GM12873 (cell line): Measurements from ENCODE around the gene DYNC1LI2.
A peak's percentile ranks its signal among the peaks of the same experiment; 100 is the strongest.

ENCODE experiments used
- CTCF ChIP-seq: IDR thresholded peaks from 2 replicates; pipeline ENCODE4 v1.5.1; 2012; ENCODE audit warnings: low read depth, mild to moderate bottlenecking, moderate library complexity, low read length, control low read depth; ENCODE audit not compliant: insufficient read depth; ENCODE audit errors: missing control alignments

Gene DYNC1LI2

GRCh38 chr16:66750279-66751052, 943 bp downstream of the DYNC1LI2 start:
- TF ChIP-seq CTCF: no peak

DNA sequence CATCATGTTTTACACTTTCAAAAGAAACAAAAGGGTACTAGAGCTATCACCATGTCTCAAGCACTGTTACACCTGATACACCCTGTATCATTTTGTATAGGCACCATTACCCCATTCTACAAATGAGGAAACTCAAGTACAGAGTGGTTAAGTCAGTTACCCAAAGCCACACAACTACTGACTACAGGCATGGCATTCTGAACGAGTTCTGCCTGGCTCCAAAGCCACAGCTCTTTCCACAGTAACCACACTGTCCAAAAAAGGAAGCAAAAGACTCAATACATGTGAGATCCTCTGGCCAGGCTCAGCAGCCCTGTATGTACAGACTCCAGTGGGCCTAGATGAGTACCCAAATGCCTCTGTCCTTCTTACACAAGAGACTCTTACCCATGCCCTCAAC, 4.7 kb downstream of the DYNC1LI2 start:
- TF ChIP-seq CTCF: no peak

GRCh38 chr16:66746048-66746447, 5.4 kb downstream of the DYNC1LI2 start:
- TF ChIP-seq CTCF: no peak

DNA sequence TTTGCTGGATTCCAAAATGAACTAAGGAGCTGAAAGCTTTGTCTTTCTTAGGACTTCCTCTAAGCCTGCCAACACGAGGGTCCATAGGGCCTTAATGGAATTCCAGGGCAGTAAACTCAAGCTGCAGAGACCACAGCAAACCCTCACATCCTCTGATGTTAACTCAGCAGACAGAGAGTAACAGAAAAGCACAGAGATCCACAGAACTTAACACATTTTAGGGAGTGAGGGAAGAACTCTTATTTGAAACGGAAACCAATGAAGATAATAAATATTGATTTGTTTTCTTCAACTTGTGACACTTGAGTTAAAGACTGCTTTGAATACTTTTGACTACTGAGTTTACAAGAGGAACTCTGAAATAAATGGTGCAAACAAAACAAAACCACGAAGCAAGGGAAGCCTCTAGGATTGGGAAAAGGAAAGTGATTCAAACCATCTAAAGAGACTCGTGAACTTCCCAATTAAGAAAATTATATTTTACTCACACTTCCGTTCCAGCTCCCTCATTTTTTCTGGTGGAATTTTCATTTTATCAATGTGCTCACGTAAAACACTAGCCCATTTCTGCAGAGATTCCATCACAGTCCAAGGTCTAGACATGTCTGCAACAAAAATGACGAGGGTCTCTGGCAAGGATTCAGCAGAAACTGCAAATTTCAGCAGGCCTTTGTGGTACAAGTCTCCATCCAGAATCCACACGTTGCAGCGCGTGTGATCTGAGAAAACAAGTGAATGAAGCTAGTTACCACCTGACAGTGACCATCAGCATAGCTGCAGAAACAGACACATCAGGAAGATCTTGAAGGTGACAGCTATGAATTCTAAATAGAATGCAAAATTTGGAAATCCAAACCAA, 9.2 kb downstream of the DYNC1LI2 start:
- no peak for TF ChIP-seq CTCF

DNA sequence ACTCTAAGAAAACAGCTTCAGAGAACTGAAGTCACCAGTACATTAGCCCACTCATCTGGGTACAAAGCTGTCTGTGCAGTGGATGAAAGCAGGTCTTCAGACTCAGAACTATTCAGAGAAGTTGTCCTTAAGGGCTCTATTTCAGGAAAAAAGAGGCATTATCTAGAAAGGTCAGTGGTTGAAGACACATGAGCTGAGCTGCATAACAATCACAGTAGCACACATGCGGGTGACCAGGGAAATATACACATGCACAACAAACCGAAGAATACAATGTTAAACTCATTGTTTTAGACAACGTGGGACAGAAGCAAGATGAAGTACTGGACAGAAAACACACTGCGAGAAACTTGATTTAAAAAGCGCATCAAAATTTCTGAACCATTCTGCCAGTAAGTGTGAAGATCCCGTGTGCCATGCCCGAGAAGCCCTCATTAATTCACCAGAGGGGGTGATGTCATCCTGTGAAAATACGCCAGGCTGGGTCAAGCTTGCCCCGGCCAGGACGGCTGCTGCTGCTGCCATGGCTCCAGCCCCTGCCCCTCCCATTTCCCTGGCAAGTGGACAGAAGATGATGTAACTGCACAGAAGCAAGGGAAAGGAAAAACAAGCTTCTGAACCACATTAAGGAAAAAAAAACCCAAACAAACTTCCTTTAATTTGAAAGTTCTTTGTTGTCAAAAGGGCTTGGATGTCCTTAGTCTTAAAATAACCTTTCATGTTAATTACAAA, 10.1 kb downstream of the DYNC1LI2 start:
- TF ChIP-seq CTCF: no peak

GRCh38 chr16:66740533-66740932, 10.9 kb downstream of the DYNC1LI2 start:
- no peak for TF ChIP-seq CTCF

DNA sequence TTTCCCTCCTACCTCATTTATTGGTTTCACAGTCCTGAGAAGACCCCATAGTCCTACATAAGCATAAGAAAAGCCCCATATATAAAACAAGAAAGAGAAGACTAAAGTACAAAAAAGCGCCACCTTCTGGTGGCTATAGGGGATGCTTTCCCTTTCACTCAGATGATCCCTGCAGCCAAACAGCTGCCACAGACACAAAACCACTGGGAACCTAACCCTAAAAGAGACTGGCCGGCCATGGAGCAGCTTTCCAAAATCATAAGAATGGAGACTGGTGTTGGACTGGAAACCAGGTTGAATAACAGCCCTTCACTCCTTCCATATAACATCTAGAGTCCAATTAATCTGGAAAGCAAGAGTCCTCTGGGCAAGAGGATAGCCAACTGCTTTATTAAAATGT, 11.4 kb downstream of the DYNC1LI2 start:
- TF ChIP-seq CTCF: peak; percentile 73
